Cardiac fibroblast (primary cell): ENCODE results near the gene AARS2.

Experiments
- DNase-seq, 2 donors: peaks; one replicate each; pipeline versions ENCODE4 v3.0.0 to v3.0.0-alpha.2; 2010; ENCODE audit warnings: low read depth in 2 of 2
- H3K4me3 ChIP-seq, 2 donors: replicated peaks in 1 of 2; 1 replicate in 1 of 2; 2 replicates in 1 of 2; pipeline ENCODE4 v1.5.1; 2011; ENCODE audit warnings: low read depth in 2 of 2, low read length in 2 of 2, mild to moderate bottlenecking in 2 of 2, moderate library complexity in 1 of 2
- TF ChIP-seq, protein P1 (sequence below): IDR thresholded peaks from one replicate; pipeline ENCODE4 v1.5.1; 2011; ENCODE audit warnings: low read depth, mild to moderate bottlenecking, low read length, inconsistent platforms

The AARS2 gene

GRCh38 chr6:44268095-44268628 is 45.0 kb downstream of the AARS2 start:
- H3K4me3 ChIP-seq = no peak overlapping the region
- DNase-seq = peak; percentile 48 to 64
- TF ChIP-seq, protein P1, sequence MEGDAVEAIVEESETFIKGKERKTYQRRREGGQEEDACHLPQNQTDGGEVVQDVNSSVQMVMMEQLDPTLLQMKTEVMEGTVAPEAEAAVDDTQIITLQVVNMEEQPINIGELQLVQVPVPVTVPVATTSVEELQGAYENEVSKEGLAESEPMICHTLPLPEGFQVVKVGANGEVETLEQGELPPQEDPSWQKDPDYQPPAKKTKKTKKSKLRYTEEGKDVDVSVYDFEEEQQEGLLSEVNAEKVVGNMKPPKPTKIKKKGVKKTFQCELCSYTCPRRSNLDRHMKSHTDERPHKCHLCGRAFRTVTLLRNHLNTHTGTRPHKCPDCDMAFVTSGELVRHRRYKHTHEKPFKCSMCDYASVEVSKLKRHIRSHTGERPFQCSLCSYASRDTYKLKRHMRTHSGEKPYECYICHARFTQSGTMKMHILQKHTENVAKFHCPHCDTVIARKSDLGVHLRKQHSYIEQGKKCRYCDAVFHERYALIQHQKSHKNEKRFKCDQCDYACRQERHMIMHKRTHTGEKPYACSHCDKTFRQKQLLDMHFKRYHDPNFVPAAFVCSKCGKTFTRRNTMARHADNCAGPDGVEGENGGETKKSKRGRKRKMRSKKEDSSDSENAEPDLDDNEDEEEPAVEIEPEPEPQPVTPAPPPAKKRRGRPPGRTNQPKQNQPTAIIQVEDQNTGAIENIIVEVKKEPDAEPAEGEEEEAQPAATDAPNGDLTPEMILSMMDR = peak; percentile 99

DNA sequence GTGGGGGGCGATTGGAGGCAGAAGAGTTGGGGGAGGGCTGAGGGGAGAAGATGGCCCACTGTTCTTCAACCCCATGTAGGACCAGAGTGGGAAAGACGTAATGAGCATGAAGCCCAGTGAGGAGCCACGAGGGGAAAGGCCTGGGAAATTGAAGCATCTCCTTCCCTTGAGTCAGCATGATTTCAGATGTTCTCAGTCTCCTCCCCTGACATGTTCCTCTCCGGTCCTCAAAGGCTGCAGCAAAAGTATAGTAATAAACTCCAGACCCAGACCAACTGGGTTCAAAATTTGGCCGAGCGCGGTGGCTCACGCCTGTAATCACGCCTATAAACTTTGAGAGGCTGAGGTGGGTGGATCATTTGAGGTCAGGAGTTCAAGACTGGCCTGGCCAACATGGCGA is 45.9 kb downstream of the AARS2 start:
- no peak for DNase-seq
- TF ChIP-seq, protein P1 = no peak
- no peak overlapping the region for H3K4me3 ChIP-seq

DNA sequence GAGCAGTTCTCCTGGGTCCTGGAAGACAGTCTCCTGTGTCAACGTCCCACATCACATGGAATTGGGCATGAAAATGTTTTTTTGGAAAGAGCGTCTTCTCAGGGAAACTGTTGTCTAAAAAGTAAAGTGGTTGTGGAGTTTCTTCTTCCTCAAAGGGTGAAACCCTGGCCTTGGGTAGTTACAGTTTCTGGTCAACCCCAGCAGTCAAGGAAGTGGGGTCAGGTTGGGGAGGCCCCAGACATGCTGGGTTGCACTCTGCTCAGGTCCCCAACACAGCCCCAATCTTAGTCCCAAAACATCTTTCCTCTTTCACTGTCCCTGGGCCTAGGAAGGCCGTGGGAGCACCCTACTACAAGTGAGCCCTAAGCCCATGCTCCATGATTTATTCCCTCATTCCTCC is 46.8 kb downstream of the AARS2 start:
- no peak for DNase-seq

DNA sequence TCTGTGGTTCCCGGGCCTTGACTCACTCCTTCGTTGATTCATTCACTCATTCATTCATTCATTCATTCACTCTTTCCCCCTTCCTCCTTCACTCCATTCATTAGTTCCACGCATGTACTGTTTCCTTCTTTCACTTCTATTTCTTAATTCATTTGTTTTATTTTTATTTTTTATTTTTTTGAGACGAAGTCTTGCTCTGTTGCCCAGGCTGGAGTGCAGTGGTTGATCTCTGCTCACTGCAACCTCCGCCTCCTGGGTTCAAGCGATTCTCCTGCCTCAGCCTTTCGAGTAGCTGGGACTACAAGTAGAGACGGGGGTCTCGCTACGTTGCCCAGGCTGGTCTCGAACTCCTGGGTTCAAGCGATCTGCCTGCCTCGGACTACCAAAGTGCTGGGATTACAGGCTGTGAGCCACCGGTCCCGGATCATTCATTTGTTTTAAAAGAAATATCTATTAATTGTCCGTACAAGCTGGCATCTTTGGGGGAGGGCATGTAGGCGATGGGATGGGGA is 47.4 kb downstream of the AARS2 start:
- TF ChIP-seq, protein P1 = no peak
- H3K4me3 ChIP-seq = no peak overlapping the region
- no peak for DNase-seq

More for the DNA sequence above, 46.8 kb downstream of the AARS2 start:
- TF ChIP-seq, protein P1 = no peak
- no peak overlapping the region for H3K4me3 ChIP-seq

- DNase-seq = peak; percentile 93 to 94
- TF ChIP-seq, protein P1 = no peak
- peak within 1 kb of the TSS; percentile 78 to 85 for H3K4me3 ChIP-seq
Measured at GRCh38 chr6:44265007-44265721, 48.0 kb downstream of the AARS2 start, which contains the start of gene NFKBIE. NFKBIE (minus strand) TSS chr6:44265551; CDS start chr6:44265346, 205 bp downstream.

GRCh38 chr6:44264154-44265006 is 48.8 kb downstream of the AARS2 start:
- DNase-seq = peak in 1 of 2 donors; percentile 18
- H3K4me3 ChIP-seq = peak overlapping the region; percentile 78 to 85
- TF ChIP-seq, protein P1 = no peak
